ENCODE results near the gene ARHGEF37.
"Not testable (repeated sequence)": the region's sequence is repeated elsewhere in the genome, so short reads cannot be mapped to it uniquely, and the experiment has no call there.

The ARHGEF37 gene

GRCh38 chr5:149564542-149565140 lies 16.7 kb upstream of the ARHGEF37 start:
- H3K79me2 ChIP-seq (ENCODE audit: low read length); H3K9ac ChIP-seq (ENCODE audit: low read length); H3K4me1 ChIP-seq (ENCODE audit: low read length); H4K20me1 ChIP-seq (ENCODE audit: insufficient read depth, low read length); H3K27ac ChIP-seq (ENCODE audit: low read length); H3K36me3 ChIP-seq (replicated peaks; ENCODE audit: low read depth, low read length); H2AFZ ChIP-seq (ENCODE audit: low read depth, low read length); H3K9me3 ChIP-seq (ENCODE audit: insufficient read depth, low read length); H3K27me3 ChIP-seq (ENCODE audit: low read depth, low read length): not testable (repeated sequence)
- Histone ChIP-seq H3K4me3 (ENCODE audit: low read length) (peak overlapping the region; percentile 68), H3K4me2 (ENCODE audit: low read length) (peak overlapping the region; percentile 68)
- TF ChIP-seq CTCF (IDR thresholded peaks at IDR 0.05; ENCODE audit: low read depth, low read length): peak; percentile 57

- Histone ChIP-seq H3K4me2 (ENCODE audit: low read length) (no peak overlapping the region), H4K20me1 (ENCODE audit: insufficient read depth, low read length) (no peaks in the 10 kb centered on the region), H3K27ac (ENCODE audit: low read length) (no peak overlapping the region), H3K9me3 (ENCODE audit: insufficient read depth, low read length) (no peaks in the 10 kb centered on the region), H2AFZ (ENCODE audit: low read depth, low read length) (no peak overlapping the region; the same call in 1 of the 2 replicates), H3K79me2 (ENCODE audit: low read length) (no peaks in the 10 kb centered on the region), H3K27me3 (ENCODE audit: low read depth, low read length) (no peaks in the 10 kb centered on the region), H3K4me3 (ENCODE audit: low read length) (no peak overlapping the region), H3K36me3 (replicated peaks; ENCODE audit: low read depth, low read length) (no peaks in the 10 kb centered on the region), H3K4me1 (ENCODE audit: low read length) (peaks cover 8% of the 10 kb centered on the region; the same call in 1 of the 2 replicates), H3K9ac (ENCODE audit: low read length) (no peak overlapping the region)
- TF ChIP-seq CTCF (IDR thresholded peaks at IDR 0.05; ENCODE audit: low read depth, low read length) (no peak), EZH2phosphoT487 (IDR thresholded peaks at IDR 0.05; ENCODE audit: low read depth) (no peak)
These were observed 14.1 kb upstream of the ARHGEF37 start for GRCh38 chr5:149567226-149567625.

GRCh38 chr5:149572170-149572569 lies 9.1 kb upstream of the ARHGEF37 start:
- H3K4me1 ChIP-seq (ENCODE audit: low read length): peaks cover 7% of the 10 kb centered on the region; the same call in 1 of the 2 replicates
- TF ChIP-seq EZH2phosphoT487 (IDR thresholded peaks at IDR 0.05; ENCODE audit: low read depth) (no peak), CTCF (IDR thresholded peaks at IDR 0.05; ENCODE audit: low read depth, low read length) (no peak)
- no peak overlapping the region for H3K9ac ChIP-seq (ENCODE audit: low read length)
- no peaks in the 10 kb centered on the region for H4K20me1 ChIP-seq (ENCODE audit: insufficient read depth, low read length)
- H3K9me3 ChIP-seq (ENCODE audit: insufficient read depth, low read length): no peaks in the 10 kb centered on the region
- no peak overlapping the region for H3K27ac ChIP-seq (ENCODE audit: low read length)
- H2AFZ ChIP-seq (ENCODE audit: low read depth, low read length): no peak overlapping the region
- no peaks in the 10 kb centered on the region for H3K36me3 ChIP-seq (replicated peaks; ENCODE audit: low read depth, low read length)
- H3K4me2 ChIP-seq (ENCODE audit: low read length): no peak overlapping the region
- no peak overlapping the region for H3K4me3 ChIP-seq (ENCODE audit: low read length)
- H3K79me2 ChIP-seq (ENCODE audit: low read length): no peaks in the 10 kb centered on the region
- no peaks in the 10 kb centered on the region for H3K27me3 ChIP-seq (ENCODE audit: low read depth, low read length)

GRCh38 chr5:149572576-149573231 lies 8.6 kb upstream of the ARHGEF37 start:
- no peak overlapping the region for H3K27ac ChIP-seq (ENCODE audit: low read length)
- H2AFZ ChIP-seq (ENCODE audit: low read depth, low read length): no peak overlapping the region
- TF ChIP-seq EZH2phosphoT487 (IDR thresholded peaks at IDR 0.05; ENCODE audit: low read depth) (no peak), CTCF (IDR thresholded peaks at IDR 0.05; ENCODE audit: low read depth, low read length) (no peak)
- H3K9me3 ChIP-seq (ENCODE audit: insufficient read depth, low read length): no peaks in the 10 kb centered on the region
- no peak overlapping the region for H3K4me3 ChIP-seq (ENCODE audit: low read length)
- no peaks in the 10 kb centered on the region for H3K27me3 ChIP-seq (ENCODE audit: low read depth, low read length)
- no peak overlapping the region for H3K9ac ChIP-seq (ENCODE audit: low read length)
- H3K4me1 ChIP-seq (ENCODE audit: low read length): peaks cover 2% of the 10 kb centered on the region; the same call in 1 of the 2 replicates
- H3K36me3 ChIP-seq (replicated peaks; ENCODE audit: low read depth, low read length): no peaks in the 10 kb centered on the region
- H3K79me2 ChIP-seq (ENCODE audit: low read length): no peaks in the 10 kb centered on the region
- no peak overlapping the region for H3K4me2 ChIP-seq (ENCODE audit: low read length)
- H4K20me1 ChIP-seq (ENCODE audit: insufficient read depth, low read length): no peaks in the 10 kb centered on the region
